Fibroblast of lung (primary cell): ENCODE measurements around the gene TTC38.

ENCODE experiments used
- CTCF ChIP-seq, 2 donors: IDR thresholded peaks in 1 of 2; conservative IDR thresholded peaks in 1 of 2; 1 replicate in 1 of 2; 2 replicates in 1 of 2; pipeline ENCODE4 v1.5.1; 2011 to 2012; ENCODE audit warnings: low read length in 2 of 2, control low read depth in 1 of 2, inconsistent platforms in 1 of 2, low read depth in 1 of 2, mild to moderate bottlenecking in 1 of 2
- EZH2 ChIP-seq: IDR thresholded peaks from 2 replicates; pipeline ENCODE4 v1.5.1; 2012; ENCODE audit warnings: low read length, control low read depth, mild to moderate bottlenecking; ENCODE audit errors: missing control alignments

- TF ChIP-seq CTCF (conservative IDR thresholded peaks at IDR 0.05 in 1 of 2, IDR thresholded peaks at IDR 0.05 in 1 of 2; ENCODE audit: low read depth in 1 of 2, low read length in 2 of 2) (no peak), EZH2 (no peak)
Measured at GRCh38 chr22:46275455-46276122, 7.8 kb downstream of the TTC38 start.
